Tibial nerve (tissue), 4 donors: ENCODE results near the gene ACKR4.

Source experiments
- EP300 ChIP-seq, 2 donors: sonication (generic); formaldehyde crosslinking; IDR thresholded peaks; one replicate each; pipeline ENCODE4 v1.6.1; 2017; ENCODE audit warnings: antibody characterized with exemption in 2 of 2, mild to moderate bottlenecking in 1 of 2
- POLR2A ChIP-seq, 2 donors: fragments of 450-650 bp; IDR thresholded peaks; one replicate each; pipeline ENCODE4 v1.6.1; 2017; ENCODE audit warnings: antibody characterized with exemption in 2 of 2, mild to moderate bottlenecking in 2 of 2, moderate library complexity in 2 of 2
- TF ChIP-seq, protein P1 (sequence below), 5 experiments: fragments of 200-600 bp in 3 of 5; fragments of 450-650 bp in 2 of 5; sonication (generic) in 3 of 5; IDR thresholded peaks; one replicate each; pipeline ENCODE4 v1.5.1; 2016 to 2019; ENCODE audit warnings: antibody characterized with exemption in 5 of 5, mild to moderate bottlenecking in 3 of 5, moderate library complexity in 2 of 5

DNA sequence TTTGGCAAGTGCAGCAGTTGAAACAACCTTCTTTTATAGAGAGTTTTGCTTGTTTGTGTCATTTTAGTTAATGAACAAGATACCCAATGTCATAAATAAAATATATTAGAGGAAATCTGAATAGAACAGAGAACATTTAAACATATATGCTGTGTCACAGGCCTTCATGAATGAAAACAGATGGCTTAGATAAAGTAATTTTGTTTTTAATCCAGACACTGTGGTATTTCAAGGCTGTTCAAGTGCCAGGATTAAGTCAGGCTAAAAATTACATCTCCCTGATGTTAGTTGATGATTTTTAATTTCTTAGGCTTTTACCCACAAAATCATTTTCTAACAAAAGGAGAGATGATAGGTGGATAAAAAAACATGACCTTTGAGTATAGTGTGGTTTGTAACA lies 4.9 kb upstream of the ACKR4 start:
- TF ChIP-seq POLR2A (IDR thresholded peaks at IDR 0.05), result no peak
- TF ChIP-seq, protein P1, sequence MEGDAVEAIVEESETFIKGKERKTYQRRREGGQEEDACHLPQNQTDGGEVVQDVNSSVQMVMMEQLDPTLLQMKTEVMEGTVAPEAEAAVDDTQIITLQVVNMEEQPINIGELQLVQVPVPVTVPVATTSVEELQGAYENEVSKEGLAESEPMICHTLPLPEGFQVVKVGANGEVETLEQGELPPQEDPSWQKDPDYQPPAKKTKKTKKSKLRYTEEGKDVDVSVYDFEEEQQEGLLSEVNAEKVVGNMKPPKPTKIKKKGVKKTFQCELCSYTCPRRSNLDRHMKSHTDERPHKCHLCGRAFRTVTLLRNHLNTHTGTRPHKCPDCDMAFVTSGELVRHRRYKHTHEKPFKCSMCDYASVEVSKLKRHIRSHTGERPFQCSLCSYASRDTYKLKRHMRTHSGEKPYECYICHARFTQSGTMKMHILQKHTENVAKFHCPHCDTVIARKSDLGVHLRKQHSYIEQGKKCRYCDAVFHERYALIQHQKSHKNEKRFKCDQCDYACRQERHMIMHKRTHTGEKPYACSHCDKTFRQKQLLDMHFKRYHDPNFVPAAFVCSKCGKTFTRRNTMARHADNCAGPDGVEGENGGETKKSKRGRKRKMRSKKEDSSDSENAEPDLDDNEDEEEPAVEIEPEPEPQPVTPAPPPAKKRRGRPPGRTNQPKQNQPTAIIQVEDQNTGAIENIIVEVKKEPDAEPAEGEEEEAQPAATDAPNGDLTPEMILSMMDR (IDR thresholded peaks at IDR 0.05), result no peak
- no peak for TF ChIP-seq EP300 (IDR thresholded peaks at IDR 0.05)
